ENCODE results near the gene PDLIM1.
A peak's percentile ranks its signal among the peaks of the same experiment; 100 is the strongest.

Gene PDLIM1

GRCh38 chr10:95314192-95314918, 23.6 kb upstream of the PDLIM1 start:
- no peak for DNase-seq

- no peak for DNase-seq
Observed at GRCh38 chr10:95312986-95313495, 22.2 kb upstream of the PDLIM1 start.

GRCh38 chr10:95312257-95312656, 21.5 kb upstream of the PDLIM1 start:
- no peak for DNase-seq

GRCh38 chr10:95309958-95310357, 19.2 kb upstream of the PDLIM1 start:
- no peak for DNase-seq

- DNase-seq: peak; percentile 93
Observed at GRCh38 chr10:95308389-95309302, 17.8 kb upstream of the PDLIM1 start.

GRCh38 chr10:95306851-95307250, 16.0 kb upstream of the PDLIM1 start:
- DNase-seq: no peak

- DNase-seq: no peak
Observed at GRCh38 chr10:95306318-95306650, 15.5 kb upstream of the PDLIM1 start.

- no peak for DNase-seq
Observed at GRCh38 chr10:95305606-95306317, 15.0 kb upstream of the PDLIM1 start.

- no peak for DNase-seq
Observed at GRCh38 chr10:95304976-95305375, 14.2 kb upstream of the PDLIM1 start.

GRCh38 chr10:95304463-95304862, 13.7 kb upstream of the PDLIM1 start:
- DNase-seq: no peak

GRCh38 chr10:95303950-95304349, 13.1 kb upstream of the PDLIM1 start:
- DNase-seq: no peak

GRCh38 chr10:95303535-95303934, 12.7 kb upstream of the PDLIM1 start:
- DNase-seq: no peak

GRCh38 chr10:95300022-95300539, 9.3 kb upstream of the PDLIM1 start:
- DNase-seq: no peak

- DNase-seq: no peak
Observed at GRCh38 chr10:95297402-95297801, 6.6 kb upstream of the PDLIM1 start.

GRCh38 chr10:95296764-95297163, 6.0 kb upstream of the PDLIM1 start:
- no peak for DNase-seq

GRCh38 chr10:95295031-95295755, 4.4 kb upstream of the PDLIM1 start:
- no peak for DNase-seq

GRCh38 chr10:95293631-95294030, 2.8 kb upstream of the PDLIM1 start:
- DNase-seq: no peak

GRCh38 chr10:95291365-95292039, 699 bp upstream of the PDLIM1 start:
- no peak for DNase-seq

GRCh38 chr10:95289921-95290421, 832 bp downstream of the PDLIM1 start:
- no peak for DNase-seq

- DNase-seq: no peak
Observed at GRCh38 chr10:95289003-95289920, 1.5 kb downstream of the PDLIM1 start.

All from T1000 (cell line).